Gastroesophageal sphincter (tissue), 3 donors: ENCODE measurements around the gene FIBIN.
A peak's percentile ranks its signal among the peaks of the same experiment; 100 is the strongest.

ENCODE experiments used
- CTCF ChIP-seq, 4 experiments: fragments of 200-600 bp in 2 of 4; fragments of 450-650 bp in 2 of 4; sonication (generic) in 1 of 4; IDR thresholded peaks; one replicate each; pipeline ENCODE4 v1.5.1; 2017 to 2019; ENCODE audit warnings: antibody characterized with exemption in 4 of 4, mild to moderate bottlenecking in 2 of 4, moderate library complexity in 2 of 4
- EP300 ChIP-seq: sonication (generic); formaldehyde crosslinking; IDR thresholded peaks from one replicate; pipeline ENCODE4 v1.6.1; 2017; ENCODE audit warnings: antibody characterized with exemption, mild to moderate bottlenecking
- POLR2A ChIP-seq, 2 donors: fragments of 450-650 bp; IDR thresholded peaks; one replicate each; pipeline ENCODE4 v1.6.1; 2017; ENCODE audit warnings: antibody characterized with exemption in 2 of 2, mild to moderate bottlenecking in 2 of 2, moderate library complexity in 1 of 2
- POLR2AphosphoS5 ChIP-seq: sonication (generic); formaldehyde crosslinking; IDR thresholded peaks from one replicate; pipeline ENCODE4 v1.6.1; 2017; ENCODE audit warnings: antibody characterized with exemption

DNA sequence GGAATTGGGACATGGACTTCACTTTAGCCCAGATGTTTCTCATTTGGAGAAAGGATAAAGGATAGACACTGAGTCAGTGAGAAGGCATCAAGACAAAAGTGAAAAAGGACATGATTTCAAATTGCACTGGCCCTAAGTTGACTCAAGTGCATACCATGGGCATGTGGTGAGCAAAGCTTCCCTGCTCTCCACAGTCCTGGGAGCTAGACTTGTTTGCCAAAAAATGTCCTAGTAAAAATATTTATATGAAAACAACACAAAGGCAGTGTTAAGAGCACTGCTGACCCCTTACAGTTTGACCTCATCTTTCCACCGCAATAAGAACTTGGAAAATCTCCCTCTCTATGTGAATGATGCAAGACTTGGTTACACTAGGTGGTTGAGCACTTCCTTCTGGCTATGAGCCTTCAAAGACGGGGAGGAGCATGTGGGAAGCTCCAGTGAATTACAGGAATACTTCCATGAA is 46.5 kb upstream of the FIBIN start:
- TF ChIP-seq POLR2A (IDR thresholded peaks at IDR 0.05) (no peak), POLR2AphosphoS5 (peak; percentile 99), CTCF (IDR thresholded peaks at IDR 0.05) (no peak), EP300 (no peak)
